Stimulated activated naive CD8-positive, alpha-beta T cell treated with anti-CD3 and anti-CD28 coated beads, Interleukin-15, amount 100 ng/mL, for 72 hours (primary cell): ENCODE measurements around the gene EDAR.

Source experiments
- ATAC-seq: fragments of 150-1000 bp; cut with Tn5 transposase; 2 replicates; pipeline ENCODE4 v1.10.0; 2021; ENCODE audit warnings: mild to moderate bottlenecking, moderate library complexity
- DNase-seq, 2 donors: peaks; one replicate each; pipeline ENCODE4 v3.0.0; 2021 to 2022
- H3K27ac Mint-ChIP-seq, 2 donors: one replicate each; pipeline ENCODE4 v1.8.0; 2022; ENCODE audit warnings: mild to moderate bottlenecking in 2 of 2, mixed read lengths in 2 of 2, moderate library complexity in 2 of 2
- H3K27me3 Mint-ChIP-seq: one replicate; pipeline ENCODE4 v1.8.0; 2022; ENCODE audit warnings: mixed read lengths
- H3K4me1 Mint-ChIP-seq: one replicate; pipeline ENCODE4 v1.8.0; 2022; ENCODE audit warnings: mild to moderate bottlenecking, mixed read lengths
- H3K4me3 Mint-ChIP-seq, 2 donors: one replicate each; pipeline ENCODE4 v1.8.0; 2022; ENCODE audit warnings: mild to moderate bottlenecking in 2 of 2, mixed read lengths in 2 of 2, moderate library complexity in 1 of 2
- H3K9me3 Mint-ChIP-seq, 2 donors: one replicate each; pipeline ENCODE4 v1.8.0; 2022; ENCODE audit warnings: mixed read lengths in 2 of 2

Gene EDAR

DNA sequence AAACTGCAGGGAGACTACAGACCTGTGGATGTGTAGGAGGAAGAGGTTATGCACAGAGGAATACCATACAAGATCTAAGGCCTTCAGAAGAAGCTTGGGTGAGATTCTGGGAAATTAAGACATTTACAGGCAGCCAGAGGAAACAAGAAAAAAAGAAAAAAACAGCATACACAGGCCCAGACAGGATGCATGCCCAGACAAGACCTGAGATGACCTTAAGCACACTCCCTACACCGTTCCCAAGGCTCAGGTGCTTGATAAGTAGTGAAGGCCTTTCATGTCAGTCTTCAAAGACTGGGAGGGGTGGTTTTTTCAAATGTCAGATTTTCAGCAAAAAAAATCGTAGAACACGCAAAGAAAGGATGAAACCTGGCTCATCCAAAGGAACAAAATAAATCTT, 119.5 kb downstream of the EDAR start:
- H3K4me1 Mint-ChIP-seq, result peaks cover 6% of the 10 kb centered on the region

GRCh38 chr2:108868911-108869310, 120.1 kb downstream of the EDAR start:
- Mint-ChIP-seq H3K27ac (no peak overlapping the region), H3K9me3 (peaks cover 24 to 27% of the 10 kb centered on the region in 2 donors), H3K27me3 (no peaks in the 10 kb centered on the region), H3K4me1 (peaks cover 6% of the 10 kb centered on the region), H3K4me3 (no peak overlapping the region)
- ATAC-seq (no peak), DNase-seq (no peak)

More for the DNA sequence above, 119.5 kb downstream of the EDAR start:
- no peaks in the 10 kb centered on the region for H3K27me3 Mint-ChIP-seq
- DNase-seq (no peak), ATAC-seq (no peak)
- no peak overlapping the region for H3K4me3 Mint-ChIP-seq
- no peak overlapping the region for H3K27ac Mint-ChIP-seq
- H3K9me3 Mint-ChIP-seq, result peaks cover 24 to 27% of the 10 kb centered on the region in 2 donors

DNA sequence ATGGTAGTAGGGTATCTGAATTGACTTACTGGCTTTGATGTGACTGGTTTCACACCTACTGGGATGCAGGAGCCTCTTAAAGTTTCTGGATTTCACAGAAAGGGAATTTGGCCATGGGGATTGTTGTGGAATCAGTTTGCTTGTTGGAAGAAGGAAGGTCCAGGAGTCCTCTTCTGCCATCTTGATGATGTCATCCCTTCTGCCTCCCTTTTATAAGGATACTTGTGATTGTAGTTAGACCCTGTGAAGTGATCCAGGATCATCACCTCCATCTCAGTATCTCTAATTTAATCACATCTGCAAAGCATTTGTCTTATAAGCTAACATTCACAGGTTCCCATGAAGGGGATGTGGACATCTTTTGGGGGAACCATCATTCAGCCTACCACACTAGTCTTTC, 123.0 kb downstream of the EDAR start:
- Mint-ChIP-seq H3K4me3 (no peak overlapping the region), H3K4me1 (peaks cover 6% of the 10 kb centered on the region), H3K9me3 (peaks cover 19 to 22% of the 10 kb centered on the region in 2 donors), H3K27me3 (no peaks in the 10 kb centered on the region), H3K27ac (no peak overlapping the region)
- DNase-seq, result no peak
- ATAC-seq, result no peak

DNA sequence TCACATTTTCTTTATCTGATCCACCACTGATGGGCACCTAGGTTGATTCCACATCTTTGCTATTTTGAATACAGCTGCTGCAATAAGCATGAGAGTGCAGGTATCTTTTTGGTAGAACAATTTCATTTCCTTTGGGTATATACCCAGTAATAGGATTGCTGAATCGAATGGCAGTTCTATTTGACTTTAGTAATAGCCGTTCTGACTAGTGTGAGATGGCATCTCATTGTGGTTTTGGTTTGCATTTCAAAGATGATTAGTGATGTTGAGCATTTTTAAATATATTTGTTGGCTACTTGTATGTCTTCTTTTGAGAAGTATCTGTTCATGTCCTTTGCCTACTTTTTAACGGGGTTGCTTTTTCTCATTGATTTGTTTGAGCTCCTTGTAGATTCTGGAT, 130.1 kb downstream of the EDAR start:
- Mint-ChIP-seq H3K9me3 (no peaks in the 10 kb centered on the region), H3K4me3 (no peak overlapping the region), H3K27me3 (no peaks in the 10 kb centered on the region), H3K4me1 (no peaks in the 10 kb centered on the region), H3K27ac (no peak overlapping the region)
- ATAC-seq (no peak), DNase-seq (no peak)

- H3K27ac Mint-ChIP-seq, result no peak overlapping the region
- H3K4me1 Mint-ChIP-seq, result no peaks in the 10 kb centered on the region
- H3K9me3 Mint-ChIP-seq, result no peaks in the 10 kb centered on the region
- ATAC-seq (peak; percentile 60), DNase-seq (no peak)
- no peak overlapping the region for H3K4me3 Mint-ChIP-seq
- no peaks in the 10 kb centered on the region for H3K27me3 Mint-ChIP-seq
Measured at GRCh38 chr2:108855194-108855593, 133.8 kb downstream of the EDAR start.

DNA sequence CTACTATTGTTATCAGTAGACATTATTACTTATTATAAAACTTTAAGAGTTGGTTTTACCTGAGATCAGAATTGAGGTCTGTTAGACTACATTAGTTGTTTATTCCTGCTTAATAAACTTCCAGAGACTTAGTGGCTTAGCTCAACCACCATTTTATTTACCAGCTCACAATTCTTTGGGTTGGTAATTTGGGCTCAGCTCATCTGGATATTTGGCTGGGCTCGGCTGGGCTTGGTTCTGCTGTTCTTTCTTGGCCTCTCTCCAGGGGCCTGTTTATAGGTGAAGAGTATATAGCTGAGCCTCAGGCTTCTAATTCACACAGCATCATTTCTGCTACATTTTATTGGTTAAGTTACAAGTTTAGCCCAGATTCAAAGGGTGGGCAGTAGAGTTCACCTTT, 134.5 kb downstream of the EDAR start:
- Mint-ChIP-seq H3K4me1 (no peaks in the 10 kb centered on the region), H3K27me3 (no peaks in the 10 kb centered on the region), H3K9me3 (no peaks in the 10 kb centered on the region), H3K4me3 (no peak overlapping the region), H3K27ac (no peak overlapping the region)
- DNase-seq, result no peak
- ATAC-seq, result no peak

DNA sequence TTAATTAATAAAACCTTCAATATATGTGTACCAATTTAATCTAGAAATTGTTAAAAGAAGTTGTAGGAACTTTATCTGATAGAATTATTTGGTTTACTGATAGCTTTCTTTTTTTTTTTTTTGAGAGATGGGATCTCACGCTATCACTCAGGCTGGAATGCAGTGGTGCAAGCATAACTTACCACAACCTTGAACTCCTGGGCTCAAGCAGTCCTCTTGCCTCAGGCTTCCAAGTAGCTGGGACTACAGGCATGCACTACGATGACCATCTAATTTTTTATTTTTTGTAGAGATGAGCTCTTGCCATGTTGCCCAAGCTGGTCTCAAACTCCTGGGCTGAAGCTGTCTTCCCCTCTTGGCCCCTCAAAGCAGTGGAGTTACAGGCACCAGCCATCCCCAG, 135.6 kb downstream of the EDAR start:
- H3K27ac Mint-ChIP-seq, result no peak overlapping the region
- H3K27me3 Mint-ChIP-seq, result no peaks in the 10 kb centered on the region
- no peaks in the 10 kb centered on the region for H3K4me1 Mint-ChIP-seq

DNA sequence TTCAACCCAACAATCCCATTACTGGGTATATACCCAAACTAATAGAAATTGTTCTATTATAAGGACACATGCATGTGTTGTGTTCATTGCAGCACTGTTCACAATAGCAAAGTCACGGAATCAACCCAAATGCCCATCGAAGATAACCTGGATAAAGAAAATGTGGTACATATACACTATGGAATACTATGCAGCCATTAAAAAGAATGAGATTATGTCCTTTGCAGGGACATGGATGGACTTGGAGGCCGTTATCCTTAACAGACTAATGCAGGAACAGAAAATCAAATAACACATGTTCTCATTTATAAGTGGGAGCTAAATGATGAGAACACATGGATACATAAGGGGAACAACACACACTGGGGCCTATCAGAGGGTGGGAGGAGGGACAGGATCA, 136.6 kb downstream of the EDAR start:
- ATAC-seq (no peak), DNase-seq (no peak)
- H3K4me3 Mint-ChIP-seq, result no peak overlapping the region
- no peaks in the 10 kb centered on the region for H3K27me3 Mint-ChIP-seq
- no peak overlapping the region for H3K27ac Mint-ChIP-seq
- no peaks in the 10 kb centered on the region for H3K4me1 Mint-ChIP-seq
- H3K9me3 Mint-ChIP-seq, result no peaks in the 10 kb centered on the region

More for the DNA sequence above, 135.6 kb downstream of the EDAR start:
- no peak for ATAC-seq
- H3K9me3 Mint-ChIP-seq, result no peaks in the 10 kb centered on the region
- no peak overlapping the region for H3K4me3 Mint-ChIP-seq
- DNase-seq, result no peak

- DNase-seq (no peak), ATAC-seq (no peak)
- Mint-ChIP-seq H3K9me3 (no peaks in the 10 kb centered on the region), H3K27me3 (no peaks in the 10 kb centered on the region), H3K4me1 (no peaks in the 10 kb centered on the region), H3K27ac (no peak overlapping the region), H3K4me3 (no peak overlapping the region)
Measured at GRCh38 chr2:108847000-108847399, 142.0 kb downstream of the EDAR start.

DNA sequence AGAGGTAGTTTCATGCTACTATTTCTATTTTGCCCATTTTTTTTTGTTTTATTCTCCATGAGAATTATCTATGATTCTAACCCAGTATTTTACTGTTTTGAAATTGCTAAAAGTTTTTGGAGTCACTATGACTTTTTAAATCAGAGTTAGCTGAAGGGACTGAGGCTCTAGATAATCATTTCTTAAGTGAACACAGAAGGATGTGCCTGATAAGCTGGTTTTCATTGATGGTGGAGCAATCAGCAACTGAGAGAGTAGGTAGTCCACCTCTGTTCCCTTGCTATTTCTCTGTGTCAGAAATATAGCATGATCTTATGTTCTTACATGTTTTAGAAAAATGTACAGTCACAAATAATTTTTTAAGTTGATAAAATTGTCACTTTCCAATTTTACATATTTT, 143.1 kb downstream of the EDAR start:
- H3K4me3 Mint-ChIP-seq, result no peak overlapping the region
- ATAC-seq, result no peak
- DNase-seq, result no peak
- no peak overlapping the region for H3K27ac Mint-ChIP-seq
- no peaks in the 10 kb centered on the region for H3K4me1 Mint-ChIP-seq
- peaks cover 0 to 5% of the 10 kb centered on the region in 2 donors for H3K9me3 Mint-ChIP-seq
- no peaks in the 10 kb centered on the region for H3K27me3 Mint-ChIP-seq
